Liver (tissue), 9 donors: ENCODE data around the gene RTEL1. TPM values are rescaled to one million over a fixed set of nuclear protein-coding genes. Genes with fewer than 3 reads are reported as not detected.
"Not testable (repeated sequence)": the region's sequence is repeated elsewhere in the genome, so short reads cannot be mapped to it uniquely, and the experiment has no call there.

Source experiments
- DNase-seq: peaks from one replicate; pipeline ENCODE4 v3.0.0-alpha.2; 2017; ENCODE audit warnings: low spot score
- H3K27ac ChIP-seq, 2 donors: one replicate each; pipeline ENCODE4 v1.7.0; 2013; ENCODE audit warnings: inconsistent platforms in 2 of 2, low read length in 2 of 2, control low read depth in 1 of 2, low read depth in 1 of 2, mild to moderate bottlenecking in 1 of 2
- H3K27me3 ChIP-seq, 4 donors: one replicate each; pipeline versions ENCODE4 v1.6.1 to v1.7.0; 2013; ENCODE audit warnings: low read length in 3 of 4, inconsistent platforms in 1 of 4, mild to moderate bottlenecking in 1 of 4, moderate library complexity in 1 of 4; ENCODE audit not compliant: control insufficient read depth in 4 of 4, insufficient read depth in 4 of 4
- H3K36me3 ChIP-seq, 4 donors: one replicate each; pipeline versions ENCODE4 v1.6.1 to v1.7.0; 2013; ENCODE audit warnings: low read length in 3 of 4, mild to moderate bottlenecking in 3 of 4, low read depth in 1 of 4, moderate library complexity in 1 of 4; ENCODE audit not compliant: control insufficient read depth in 4 of 4, insufficient read depth in 3 of 4
- H3K4me1 ChIP-seq, 4 donors: one replicate each; pipeline versions ENCODE4 v1.6.1 to v1.7.0; 2013; ENCODE audit warnings: low read length in 3 of 4, mild to moderate bottlenecking in 3 of 4, moderate library complexity in 1 of 4; ENCODE audit not compliant: control insufficient read depth in 4 of 4, insufficient read depth in 4 of 4
- H3K4me3 ChIP-seq, 3 donors: one replicate each; pipeline versions ENCODE4 v1.6.1 to v1.7.0; 2013; ENCODE audit warnings: low read length in 3 of 3, control low read depth in 1 of 3, low read depth in 1 of 3, mild to moderate bottlenecking in 1 of 3
- H3K9ac ChIP-seq, 2 donors: one replicate each; pipeline ENCODE4 v1.7.0; 2013; ENCODE audit warnings: low read length in 2 of 2, mild to moderate bottlenecking in 2 of 2, moderate library complexity in 2 of 2, control low read depth in 1 of 2, low read depth in 1 of 2
- H3K9me3 ChIP-seq, 4 donors: one replicate each; pipeline versions ENCODE4 v1.6.1 to v1.7.0; 2013; ENCODE audit warnings: low read length in 3 of 4; ENCODE audit not compliant: control insufficient read depth in 4 of 4
- EGR1 ChIP-seq, 2 donors: IDR thresholded peaks; 2 replicates each; pipeline ENCODE4 v1.6.1; 2016 to 2018; ENCODE audit warnings: antibody characterized with exemption in 2 of 2, low read depth in 2 of 2
- FOXA1 ChIP-seq: IDR thresholded peaks from 2 replicates; pipeline ENCODE4 v1.6.1; 2016; ENCODE audit warnings: antibody characterized with exemption
- FOXA2 ChIP-seq: IDR thresholded peaks from 2 replicates; pipeline ENCODE4 v1.6.1; 2016; ENCODE audit warnings: antibody characterized with exemption
- GABPA ChIP-seq, 2 donors: IDR thresholded peaks in 1 of 2; conservative IDR thresholded peaks in 1 of 2; 2 replicates each; pipeline ENCODE4 v1.6.1; 2016; ENCODE audit warnings: antibody characterized with exemption in 2 of 2, mild to moderate bottlenecking in 1 of 2, moderate library complexity in 1 of 2
- HNF4A ChIP-seq, 2 donors: conservative IDR thresholded peaks; 2 replicates each; pipeline ENCODE4 v1.6.1; 2016; ENCODE audit warnings: antibody characterized with exemption in 2 of 2, mild to moderate bottlenecking in 2 of 2
- HNF4G ChIP-seq: IDR thresholded peaks from 2 replicates; pipeline ENCODE4 v1.6.1; 2016; ENCODE audit warnings: antibody characterized with exemption
- JUND ChIP-seq, 2 donors: IDR thresholded peaks; 2 replicates each; pipeline ENCODE4 v1.6.1; 2016; ENCODE audit warnings: antibody characterized with exemption in 2 of 2
- MAX ChIP-seq: IDR thresholded peaks from 2 replicates; pipeline ENCODE4 v1.6.1; 2016; ENCODE audit warnings: antibody characterized with exemption
- NR2F2 ChIP-seq: IDR thresholded peaks from 2 replicates; pipeline ENCODE4 v1.6.1; 2016; ENCODE audit warnings: antibody characterized with exemption
- RAD21 ChIP-seq, 2 donors: IDR thresholded peaks; 2 replicates each; pipeline ENCODE4 v1.6.1; 2016; ENCODE audit warnings: antibody characterized with exemption in 2 of 2, mild to moderate bottlenecking in 2 of 2
- RXRA ChIP-seq, 2 donors: IDR thresholded peaks; 2 replicates each; pipeline ENCODE4 v1.6.1; 2017 to 2018; ENCODE audit warnings: antibody characterized with exemption in 2 of 2, mild to moderate bottlenecking in 1 of 2
- SP1 ChIP-seq: IDR thresholded peaks from 2 replicates; pipeline ENCODE4 v1.6.1; 2018; ENCODE audit warnings: antibody characterized with exemption, mild to moderate bottlenecking
- TAF1 ChIP-seq: conservative IDR thresholded peaks from 2 replicates; pipeline ENCODE4 v1.6.1; 2016; ENCODE audit warnings: antibody characterized with exemption, mild to moderate bottlenecking
- YY1 ChIP-seq: IDR thresholded peaks from 2 replicates; pipeline ENCODE4 v1.6.1; 2016; ENCODE audit warnings: antibody characterized with exemption, mild to moderate bottlenecking
- ZBTB33 ChIP-seq: IDR thresholded peaks from 2 replicates; pipeline ENCODE4 v1.6.1; 2016; ENCODE audit warnings: antibody characterized with exemption
- WGBS: extraction: QIAGEN DNeasy Blood & Tissue Kit; methylation state at CpG from one replicate; pipeline ENCODE4 v1.1.7; 2013; 5-methylcytosine and 5-hydroxymethylcytosine counted together
- polyA plus RNA-seq, 2 donors: library from polyadenylated mRNA; stranded (reverse) in 1 of 2; unstranded in 1 of 2; fragments of 200-250 nt in 1 of 2; fragments of >200 nt in 1 of 2; fragmentation: Nextera tagmentation in 1 of 2; extraction: Ambion mirVana in 1 of 2; gene quantifications; one replicate each; pipeline versions ENCODE4 v1.2.1 to v1.2.3, GENCODE V29; 2013 to 2015
- total RNA-seq, 2 donors: library from RNA; depleted of rRNA; stranded (reverse); fragments of >200 nt; gene quantifications; one replicate each; pipeline ENCODE4 v1.2.3, GENCODE V29; 2014
- TF ChIP-seq, protein P1 (sequence below): fragments of 150-350 bp; IDR thresholded peaks from 2 replicates; pipeline ENCODE4 v1.5.1; 2017; ENCODE audit warnings: improper control_type of control experiment, low read depth, low read length; ENCODE audit not compliant: missing input control
- TF ChIP-seq, protein P2 (sequence below): IDR thresholded peaks from 2 replicates; pipeline ENCODE4 v1.6.1; 2016; ENCODE audit warnings: antibody characterized with exemption, mild to moderate bottlenecking
- donor health status: healthy.
- donor health status: healthy.
- donor health status: healthy.
- donor health status: healthy.
- donor health status: healthy.

Gene RTEL1
- total and polyA plus RNA-seq, 4 donors = 3.7 to 16.9 (median 7.4) TPM

DNA sequence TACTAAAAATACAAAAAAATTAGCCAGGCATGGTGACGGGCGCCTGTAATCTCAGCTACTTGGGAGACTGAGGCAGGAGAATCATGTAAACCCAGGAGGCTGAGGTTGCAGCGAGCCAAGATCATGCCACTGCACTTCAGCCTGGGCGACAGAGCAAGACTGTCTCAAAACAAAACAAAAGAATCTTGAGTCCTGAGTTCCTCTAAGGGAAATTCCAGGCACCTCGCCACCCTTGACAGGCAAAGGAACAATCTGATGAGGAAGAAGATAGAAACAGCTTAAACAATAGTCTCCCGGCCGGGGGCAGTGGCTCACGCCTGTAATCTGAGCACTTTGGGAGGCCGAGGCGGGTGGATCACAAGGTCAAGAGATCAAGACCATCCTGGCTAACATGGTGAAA, 26.7 kb upstream of the RTEL1 start:
- not testable (repeated sequence) for H3K36me3 ChIP-seq, DNase-seq, H3K4me3 ChIP-seq, H3K9me3 ChIP-seq, H3K4me1 ChIP-seq, H3K27ac ChIP-seq, H3K27me3 ChIP-seq, H3K9ac ChIP-seq
- WGBS = 51% methylated on average over 10 of the region's 10 CpGs
- peak; percentile 47 for TF ChIP-seq NR2F2

DNA sequence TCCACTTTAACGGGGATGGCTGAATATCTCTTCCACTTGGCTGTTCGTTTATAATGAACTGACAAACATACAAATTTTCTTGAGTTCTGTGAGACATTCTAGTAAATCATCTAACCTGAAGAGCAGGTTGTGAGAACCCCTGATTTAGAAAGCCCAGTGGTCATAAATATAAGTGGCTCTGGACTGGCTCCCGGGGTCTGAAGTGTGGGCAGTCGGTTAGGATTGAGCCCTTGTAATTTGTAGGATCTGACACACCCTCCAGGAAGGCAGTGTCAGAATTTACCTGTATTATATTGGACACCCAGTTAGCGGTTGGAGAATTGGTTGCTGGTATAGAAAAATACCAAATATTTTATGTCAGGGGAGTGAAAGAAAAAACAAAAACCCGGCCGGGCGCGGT, 24.4 kb upstream of the RTEL1 start:
- Histone ChIP-seq H3K4me3 (no peak overlapping the region), H3K9ac (no peak overlapping the region), H3K4me1 (peaks cover 0 to 2% (median under 1%) of the 10 kb centered on the region in 4 donors), H3K27ac (no peak overlapping the region), H3K27me3 (no peaks in the 10 kb centered on the region), H3K9me3 (no peaks in the 10 kb centered on the region), H3K36me3 (no peaks in the 10 kb centered on the region)
- TF ChIP-seq, protein P1, sequence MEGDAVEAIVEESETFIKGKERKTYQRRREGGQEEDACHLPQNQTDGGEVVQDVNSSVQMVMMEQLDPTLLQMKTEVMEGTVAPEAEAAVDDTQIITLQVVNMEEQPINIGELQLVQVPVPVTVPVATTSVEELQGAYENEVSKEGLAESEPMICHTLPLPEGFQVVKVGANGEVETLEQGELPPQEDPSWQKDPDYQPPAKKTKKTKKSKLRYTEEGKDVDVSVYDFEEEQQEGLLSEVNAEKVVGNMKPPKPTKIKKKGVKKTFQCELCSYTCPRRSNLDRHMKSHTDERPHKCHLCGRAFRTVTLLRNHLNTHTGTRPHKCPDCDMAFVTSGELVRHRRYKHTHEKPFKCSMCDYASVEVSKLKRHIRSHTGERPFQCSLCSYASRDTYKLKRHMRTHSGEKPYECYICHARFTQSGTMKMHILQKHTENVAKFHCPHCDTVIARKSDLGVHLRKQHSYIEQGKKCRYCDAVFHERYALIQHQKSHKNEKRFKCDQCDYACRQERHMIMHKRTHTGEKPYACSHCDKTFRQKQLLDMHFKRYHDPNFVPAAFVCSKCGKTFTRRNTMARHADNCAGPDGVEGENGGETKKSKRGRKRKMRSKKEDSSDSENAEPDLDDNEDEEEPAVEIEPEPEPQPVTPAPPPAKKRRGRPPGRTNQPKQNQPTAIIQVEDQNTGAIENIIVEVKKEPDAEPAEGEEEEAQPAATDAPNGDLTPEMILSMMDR = no peak
- TF ChIP-seq FOXA1 (no peak), RAD21 (IDR thresholded peaks at IDR 0.05) (no peak), RXRA (IDR thresholded peaks at IDR 0.05) (no peak), EGR1 (IDR thresholded peaks at IDR 0.05; ENCODE audit: low read depth in 2 of 2) (no peak), GABPA (IDR thresholded peaks at IDR 0.05 in 1 of 2, conservative IDR thresholded peaks at IDR 0.05 in 1 of 2) (no peak), FOXA2 (no peak), JUND (IDR thresholded peaks at IDR 0.05) (no peak), ZBTB33 (no peak), SP1 (no peak), NR2F2 (no peak), TAF1 (no peak), HNF4A (conservative IDR thresholded peaks at IDR 0.05) (no peak), MAX (no peak), HNF4G (no peak), YY1 (no peak)
- TF ChIP-seq, protein P2, sequence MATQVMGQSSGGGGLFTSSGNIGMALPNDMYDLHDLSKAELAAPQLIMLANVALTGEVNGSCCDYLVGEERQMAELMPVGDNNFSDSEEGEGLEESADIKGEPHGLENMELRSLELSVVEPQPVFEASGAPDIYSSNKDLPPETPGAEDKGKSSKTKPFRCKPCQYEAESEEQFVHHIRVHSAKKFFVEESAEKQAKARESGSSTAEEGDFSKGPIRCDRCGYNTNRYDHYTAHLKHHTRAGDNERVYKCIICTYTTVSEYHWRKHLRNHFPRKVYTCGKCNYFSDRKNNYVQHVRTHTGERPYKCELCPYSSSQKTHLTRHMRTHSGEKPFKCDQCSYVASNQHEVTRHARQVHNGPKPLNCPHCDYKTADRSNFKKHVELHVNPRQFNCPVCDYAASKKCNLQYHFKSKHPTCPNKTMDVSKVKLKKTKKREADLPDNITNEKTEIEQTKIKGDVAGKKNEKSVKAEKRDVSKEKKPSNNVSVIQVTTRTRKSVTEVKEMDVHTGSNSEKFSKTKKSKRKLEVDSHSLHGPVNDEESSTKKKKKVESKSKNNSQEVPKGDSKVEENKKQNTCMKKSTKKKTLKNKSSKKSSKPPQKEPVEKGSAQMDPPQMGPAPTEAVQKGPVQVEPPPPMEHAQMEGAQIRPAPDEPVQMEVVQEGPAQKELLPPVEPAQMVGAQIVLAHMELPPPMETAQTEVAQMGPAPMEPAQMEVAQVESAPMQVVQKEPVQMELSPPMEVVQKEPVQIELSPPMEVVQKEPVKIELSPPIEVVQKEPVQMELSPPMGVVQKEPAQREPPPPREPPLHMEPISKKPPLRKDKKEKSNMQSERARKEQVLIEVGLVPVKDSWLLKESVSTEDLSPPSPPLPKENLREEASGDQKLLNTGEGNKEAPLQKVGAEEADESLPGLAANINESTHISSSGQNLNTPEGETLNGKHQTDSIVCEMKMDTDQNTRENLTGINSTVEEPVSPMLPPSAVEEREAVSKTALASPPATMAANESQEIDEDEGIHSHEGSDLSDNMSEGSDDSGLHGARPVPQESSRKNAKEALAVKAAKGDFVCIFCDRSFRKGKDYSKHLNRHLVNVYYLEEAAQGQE = no peak
- no peak for DNase-seq
- 84% methylated on average over 9 of the region's 9 CpGs for WGBS
